Fibroblast of lung (primary cell): ENCODE measurements around the gene ERGIC1.

ENCODE experiments used
- EZH2 ChIP-seq: IDR thresholded peaks from 2 replicates; pipeline ENCODE4 v1.5.1; 2012; ENCODE audit warnings: low read length, control low read depth, mild to moderate bottlenecking; ENCODE audit errors: missing control alignments
- TF ChIP-seq, protein P1 (sequence below), 2 donors: IDR thresholded peaks in 1 of 2; conservative IDR thresholded peaks in 1 of 2; 1 replicate in 1 of 2; 2 replicates in 1 of 2; pipeline ENCODE4 v1.5.1; 2011 to 2012; ENCODE audit warnings: low read length in 2 of 2, control low read depth in 1 of 2, inconsistent platforms in 1 of 2, low read depth in 1 of 2, mild to moderate bottlenecking in 1 of 2

DNA sequence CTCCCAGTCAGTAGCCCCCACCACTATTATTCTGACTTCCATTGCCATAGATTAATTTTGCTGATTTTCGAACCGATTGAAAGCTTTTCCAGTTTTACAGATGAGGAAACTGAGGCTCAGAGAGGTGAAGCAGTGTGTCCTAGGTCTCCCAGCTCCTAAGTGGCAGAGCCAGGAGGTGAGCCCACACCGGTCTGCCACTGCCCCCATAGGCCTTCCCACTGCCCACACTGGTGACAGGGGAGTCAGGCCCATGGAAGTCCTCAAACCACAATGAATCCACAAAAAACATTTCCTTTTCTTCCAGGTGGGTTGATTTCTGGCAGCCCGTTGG lies 70.2 kb downstream of the ERGIC1 start:
- TF ChIP-seq, protein P1, sequence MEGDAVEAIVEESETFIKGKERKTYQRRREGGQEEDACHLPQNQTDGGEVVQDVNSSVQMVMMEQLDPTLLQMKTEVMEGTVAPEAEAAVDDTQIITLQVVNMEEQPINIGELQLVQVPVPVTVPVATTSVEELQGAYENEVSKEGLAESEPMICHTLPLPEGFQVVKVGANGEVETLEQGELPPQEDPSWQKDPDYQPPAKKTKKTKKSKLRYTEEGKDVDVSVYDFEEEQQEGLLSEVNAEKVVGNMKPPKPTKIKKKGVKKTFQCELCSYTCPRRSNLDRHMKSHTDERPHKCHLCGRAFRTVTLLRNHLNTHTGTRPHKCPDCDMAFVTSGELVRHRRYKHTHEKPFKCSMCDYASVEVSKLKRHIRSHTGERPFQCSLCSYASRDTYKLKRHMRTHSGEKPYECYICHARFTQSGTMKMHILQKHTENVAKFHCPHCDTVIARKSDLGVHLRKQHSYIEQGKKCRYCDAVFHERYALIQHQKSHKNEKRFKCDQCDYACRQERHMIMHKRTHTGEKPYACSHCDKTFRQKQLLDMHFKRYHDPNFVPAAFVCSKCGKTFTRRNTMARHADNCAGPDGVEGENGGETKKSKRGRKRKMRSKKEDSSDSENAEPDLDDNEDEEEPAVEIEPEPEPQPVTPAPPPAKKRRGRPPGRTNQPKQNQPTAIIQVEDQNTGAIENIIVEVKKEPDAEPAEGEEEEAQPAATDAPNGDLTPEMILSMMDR (conservative IDR thresholded peaks at IDR 0.05 in 1 of 2, IDR thresholded peaks at IDR 0.05 in 1 of 2; ENCODE audit: low read depth in 1 of 2, low read length in 2 of 2) = no peak
- TF ChIP-seq EZH2 = no peak
